HUES48 (cell line): ENCODE results near the gene LIN28A.
A peak's percentile ranks its signal among the peaks of the same experiment; 100 is the strongest.

Experiments
- H3K27ac ChIP-seq: one replicate; pipeline ENCODE4 v1.7.0; 2013; ENCODE audit warnings: low read depth, low read length, inconsistent platforms
- H3K27me3 ChIP-seq: 2 replicates; pipeline ENCODE4 v1.6.1; 2013; ENCODE audit warnings: mild to moderate bottlenecking, low read length; ENCODE audit not compliant: control insufficient read depth, insufficient read depth
- H3K36me3 ChIP-seq: 2 replicates; pipeline ENCODE4 v1.6.1; 2013; ENCODE audit warnings: low read length; ENCODE audit not compliant: control insufficient read depth, insufficient read depth
- H3K4me1 ChIP-seq: 2 replicates; pipeline ENCODE4 v1.6.1; 2013; ENCODE audit warnings: mild to moderate bottlenecking, low read length; ENCODE audit not compliant: control insufficient read depth, insufficient read depth
- H3K4me3 ChIP-seq: 2 replicates; pipeline ENCODE4 v1.5.1; 2013; ENCODE audit warnings: mild to moderate bottlenecking, low read depth, low read length
- H3K9ac ChIP-seq: 2 replicates; pipeline ENCODE4 v1.6.1; 2013; ENCODE audit warnings: mild to moderate bottlenecking, low read depth, low read length, moderate library complexity
- H3K9me3 ChIP-seq: 2 replicates; pipeline ENCODE4 v1.6.1; 2013; ENCODE audit warnings: low read length; ENCODE audit not compliant: control insufficient read depth, insufficient read depth

Gene LIN28A

GRCh38 chr1:26411624-26412074, 1.0 kb downstream of the LIN28A start:
- peak overlapping the region; percentile 95 for H3K27ac ChIP-seq
- H3K9ac ChIP-seq, result peak overlapping the region; percentile 99
- no peaks in the 10 kb centered on the region for H3K27me3 ChIP-seq
- peak overlapping the region; percentile 100 for H3K4me3 ChIP-seq
- no peaks in the 10 kb centered on the region for H3K9me3 ChIP-seq
- peaks cover 48% of the 10 kb centered on the region for H3K36me3 ChIP-seq
- H3K4me1 ChIP-seq, result peaks cover 51% of the 10 kb centered on the region

GRCh38 chr1:26412180-26412840, 1.7 kb downstream of the LIN28A start:
- H3K4me1 ChIP-seq, result peaks cover 54% of the 10 kb centered on the region
- H3K36me3 ChIP-seq, result peaks cover 50% of the 10 kb centered on the region
- H3K27me3 ChIP-seq, result no peaks in the 10 kb centered on the region
- H3K9ac ChIP-seq, result peak overlapping the region; percentile 99
- peak overlapping the region; percentile 95 for H3K27ac ChIP-seq
- peak overlapping the region; percentile 100 for H3K4me3 ChIP-seq
- H3K9me3 ChIP-seq, result no peaks in the 10 kb centered on the region

- H3K9me3 ChIP-seq, result no peaks in the 10 kb centered on the region
- H3K9ac ChIP-seq, result peak overlapping the region; percentile 59
- H3K4me1 ChIP-seq, result peaks cover 61% of the 10 kb centered on the region
- peak overlapping the region; percentile 100 for H3K4me3 ChIP-seq
- H3K36me3 ChIP-seq, result peaks cover 58% of the 10 kb centered on the region
- H3K27ac ChIP-seq, result peak overlapping the region; percentile 95
- no peaks in the 10 kb centered on the region for H3K27me3 ChIP-seq
These were observed 2.4 kb downstream of the LIN28A start for GRCh38 chr1:26413031-26413430.

GRCh38 chr1:26417111-26417759, 6.6 kb downstream of the LIN28A start:
- peaks cover 77% of the 10 kb centered on the region for H3K4me1 ChIP-seq

GRCh38 chr1:26418865-26419349, 8.3 kb downstream of the LIN28A start:
- H3K9ac ChIP-seq, result peak overlapping the region; percentile 78

More at GRCh38 chr1:26417111-26417759, 6.6 kb downstream of the LIN28A start:
- Histone ChIP-seq H3K9ac (peak overlapping the region; percentile 43), H3K9me3 (no peaks in the 10 kb centered on the region), H3K27ac (peak overlapping the region; percentile 99), H3K36me3 (peaks cover 79% of the 10 kb centered on the region), H3K4me3 (peak overlapping the region; percentile 38), H3K27me3 (no peaks in the 10 kb centered on the region)

GRCh38 chr1:26419494-26419893, 8.9 kb downstream of the LIN28A start:
- H3K36me3 ChIP-seq, result peaks cover 77% of the 10 kb centered on the region
- no peaks in the 10 kb centered on the region for H3K27me3 ChIP-seq
- H3K4me1 ChIP-seq, result peaks cover 63% of the 10 kb centered on the region
- H3K4me3 ChIP-seq, result peak overlapping the region; percentile 46
- H3K27ac ChIP-seq, result peak overlapping the region; percentile 99
- H3K9me3 ChIP-seq, result no peaks in the 10 kb centered on the region
- H3K9ac ChIP-seq, result peak overlapping the region; percentile 78

More at GRCh38 chr1:26418865-26419349, 8.3 kb downstream of the LIN28A start:
- H3K9me3 ChIP-seq, result no peaks in the 10 kb centered on the region
- peak overlapping the region; percentile 99 for H3K27ac ChIP-seq
- H3K4me3 ChIP-seq, result peak overlapping the region; percentile 46
- H3K36me3 ChIP-seq, result peaks cover 77% of the 10 kb centered on the region
- H3K27me3 ChIP-seq, result no peaks in the 10 kb centered on the region
- peaks cover 68% of the 10 kb centered on the region for H3K4me1 ChIP-seq

- H3K27me3 ChIP-seq, result no peaks in the 10 kb centered on the region
- peak overlapping the region; percentile 91 for H3K27ac ChIP-seq
- H3K36me3 ChIP-seq, result peaks cover 59% of the 10 kb centered on the region
- H3K4me3 ChIP-seq, result peak overlapping the region; percentile 29
- H3K9ac ChIP-seq, result no peak overlapping the region
- peaks cover 37% of the 10 kb centered on the region for H3K4me1 ChIP-seq
- H3K9me3 ChIP-seq, result no peaks in the 10 kb centered on the region
These were observed 19.1 kb downstream of the LIN28A start for GRCh38 chr1:26429721-26430120.

- Histone ChIP-seq H3K4me3 (peak within 1 kb of the TSS; percentile 92), H3K27ac (peak within 1 kb of the TSS; percentile 92), H3K36me3 (peaks cover 44% of the 10 kb centered on the region), H3K4me1 (peaks cover 22% of the 10 kb centered on the region), H3K9ac (peak within 1 kb of the TSS; percentile 68), H3K27me3 (no peaks in the 10 kb centered on the region), H3K9me3 (no peaks in the 10 kb centered on the region)
These were observed 21.5 kb downstream of the LIN28A start, which contains the start of gene DHDDS for GRCh38 chr1:26431979-26432695. Gene DHDDS (plus strand): TSS chr1:26432321. CDS start chr1:26432946, 625 bp downstream.

- Histone ChIP-seq H3K27me3 (no peaks in the 10 kb centered on the region), H3K9ac (peak overlapping the region; percentile 68), H3K36me3 (peaks cover 41% of the 10 kb centered on the region), H3K4me1 (peaks cover 16% of the 10 kb centered on the region), H3K9me3 (no peaks in the 10 kb centered on the region), H3K27ac (peak overlapping the region; percentile 92), H3K4me3 (peak overlapping the region; percentile 92)
These were observed 22.2 kb downstream of the LIN28A start for GRCh38 chr1:26432793-26433192.

GRCh38 chr1:26434161-26434752, 23.6 kb downstream of the LIN28A start:
- Histone ChIP-seq H3K36me3 (peaks cover 50% of the 10 kb centered on the region), H3K27ac (no peak overlapping the region), H3K4me3 (no peak overlapping the region), H3K9ac (no peak overlapping the region), H3K4me1 (peaks cover 11% of the 10 kb centered on the region), H3K9me3 (no peaks in the 10 kb centered on the region), H3K27me3 (no peaks in the 10 kb centered on the region)
